Esophagus (tissue), 2 donors: ENCODE data around the gene FAM200A. TPM values are rescaled to one million over a fixed set of nuclear protein-coding genes. Genes with fewer than 3 reads are reported as not detected.
"Not testable (repeated sequence)": the region's sequence is repeated elsewhere in the genome, so short reads cannot be mapped to it uniquely, and the experiment has no call there.

Experiments used
- H3K27ac ChIP-seq, 2 donors: one replicate each; pipeline ENCODE4 v1.5.1; 2013; ENCODE audit warnings: low read depth in 2 of 2, mild to moderate bottlenecking in 2 of 2, inconsistent platforms in 1 of 2, low read length in 1 of 2, moderate library complexity in 1 of 2
- H3K27me3 ChIP-seq, 2 donors: one replicate each; pipeline ENCODE4 v1.6.1; 2013; ENCODE audit warnings: low read length in 2 of 2, control low read depth in 1 of 2, mild to moderate bottlenecking in 1 of 2; ENCODE audit not compliant: insufficient read depth in 2 of 2, control insufficient read depth in 1 of 2
- H3K36me3 ChIP-seq, 2 donors: one replicate each; pipeline ENCODE4 v1.6.1; 2013; ENCODE audit warnings: low read length in 1 of 2; ENCODE audit not compliant: control insufficient read depth in 2 of 2, insufficient read depth in 2 of 2
- H3K4me1 ChIP-seq, 2 donors: one replicate each; pipeline ENCODE4 v1.6.1; 2013; ENCODE audit warnings: low read length in 1 of 2; ENCODE audit not compliant: control insufficient read depth in 2 of 2, insufficient read depth in 2 of 2
- H3K4me3 ChIP-seq, 2 donors: one replicate each; pipeline ENCODE4 v1.5.1; 2013; ENCODE audit warnings: low read length in 2 of 2, mild to moderate bottlenecking in 2 of 2, low read depth in 1 of 2, moderate library complexity in 1 of 2
- H3K9me3 ChIP-seq, 2 donors: one replicate each; pipeline ENCODE4 v1.6.1; 2013; ENCODE audit warnings: mild to moderate bottlenecking in 2 of 2, low read depth in 1 of 2, low read length in 1 of 2, moderate library complexity in 1 of 2; ENCODE audit not compliant: control insufficient read depth in 2 of 2, insufficient read depth in 1 of 2
- WGBS, 2 donors: extraction: QIAGEN DNeasy Blood & Tissue Kit; methylation state at CpG; one replicate each; pipeline ENCODE4 v1.1.7; 2013; 5-methylcytosine and 5-hydroxymethylcytosine counted together
- polyA plus RNA-seq, 2 donors: library from polyadenylated mRNA; stranded (reverse); fragments of 200-250 nt; gene quantifications; one replicate each; pipeline ENCODE4 v1.2.3, GENCODE V29; 2013
- donor health status: healthy with polysubstance abuse.
- donor health status: Bipolar disorder and iron deficiency.

Gene FAM200A
- polyA plus RNA-seq, 2 donors: 2.8 to 3.8 TPM

- H3K27ac ChIP-seq: peak overlapping the region; percentile 91 to 98
- H3K36me3 ChIP-seq: peaks cover 17% of the 10 kb centered on the region in 2 donors
- H3K9me3 ChIP-seq: no peaks in the 10 kb centered on the region
- 68 to 77% methylated on average over 7 of the region's 7 CpGs for WGBS, 2 donors
- no peaks in the 10 kb centered on the region for H3K27me3 ChIP-seq
- peaks cover 0 to 14% of the 10 kb centered on the region in 2 donors for H3K4me1 ChIP-seq
- no peak overlapping the region for H3K4me3 ChIP-seq
Measured at GRCh38 chr7:99560834-99561736, 9.2 kb upstream of the FAM200A start.

GRCh38 chr7:99559175-99559915 lies 7.4 kb upstream of the FAM200A start:
- peak overlapping the region; percentile 94 for H3K4me3 ChIP-seq
- H3K36me3 ChIP-seq: peaks cover 12 to 20% of the 10 kb centered on the region in 2 donors
- WGBS, 2 donors: 19% methylated on average over 31 of the region's 31 CpGs
- H3K9me3 ChIP-seq: no peaks in the 10 kb centered on the region
- H3K27me3 ChIP-seq: no peaks in the 10 kb centered on the region
- peaks cover 0 to 14% of the 10 kb centered on the region in 2 donors for H3K4me1 ChIP-seq
- H3K27ac ChIP-seq: peak overlapping the region; percentile 98 to 99

- peaks cover 0 to 14% of the 10 kb centered on the region in 2 donors for H3K4me1 ChIP-seq
- WGBS, 2 donors: 0% methylated on average over 70 to 73 of the region's 73 CpGs
- H3K27me3 ChIP-seq: no peaks in the 10 kb centered on the region
Measured at GRCh38 chr7:99558306-99559174, 6.6 kb upstream of the FAM200A start, which contains the start of gene ZNF655. ZNF655 (plus strand) TSS chr7:99558642; CDS start chr7:99560560, 1,918 bp downstream.

GRCh38 chr7:99557940-99558305 lies 6.0 kb upstream of the FAM200A start:
- H3K4me3 ChIP-seq: peak overlapping the region; percentile 94
- no peaks in the 10 kb centered on the region for H3K9me3 ChIP-seq
- H3K27ac ChIP-seq: peak overlapping the region; percentile 98 to 99
- H3K27me3 ChIP-seq: no peaks in the 10 kb centered on the region
- H3K36me3 ChIP-seq: peaks cover 8 to 16% of the 10 kb centered on the region in 2 donors
- H3K4me1 ChIP-seq: peaks cover 0 to 14% of the 10 kb centered on the region in 2 donors
- 1 to 3% methylated on average over 17 of the region's 17 CpGs for WGBS, 2 donors

More at GRCh38 chr7:99558306-99559174, 6.6 kb upstream of the FAM200A start, which contains the start of gene ZNF655:
- peak within 1 kb of the TSS; percentile 98 to 99 for H3K27ac ChIP-seq
- H3K4me3 ChIP-seq: peak within 1 kb of the TSS; percentile 94
- H3K36me3 ChIP-seq: peaks cover 8 to 17% of the 10 kb centered on the region in 2 donors
- no peaks in the 10 kb centered on the region for H3K9me3 ChIP-seq

- peak overlapping the region in 1 of 2 donors; percentile 52 for H3K27ac ChIP-seq
- peaks cover 0 to 14% of the 10 kb centered on the region in 2 donors for H3K4me1 ChIP-seq
- WGBS, 2 donors: 74 to 79% methylated on average over 4 of the region's 4 CpGs
- no peaks in the 10 kb centered on the region for H3K27me3 ChIP-seq
- H3K9me3 ChIP-seq: no peaks in the 10 kb centered on the region
- H3K36me3 ChIP-seq: peaks cover 7 to 15% of the 10 kb centered on the region in 2 donors
- peak overlapping the region in 1 of 2 donors; percentile 94 for H3K4me3 ChIP-seq
Measured at GRCh38 chr7:99557196-99557607, 5.3 kb upstream of the FAM200A start.

- Histone ChIP-seq H3K27ac (no peak overlapping the region), H3K36me3 (peaks cover 0 to 5% of the 10 kb centered on the region in 2 donors), H3K4me3 (no peak overlapping the region), H3K4me1 (peaks cover 0 to 9% of the 10 kb centered on the region in 2 donors), H3K9me3 (no peaks in the 10 kb centered on the region), H3K27me3 (no peaks in the 10 kb centered on the region)
- WGBS, 2 donors: 67% methylated on average over 2 of the region's 2 CpGs
Measured at GRCh38 chr7:99554939-99555338, 3.0 kb upstream of the FAM200A start.

- Histone ChIP-seq H3K4me1 (peaks cover 0 to 6% of the 10 kb centered on the region in 2 donors), H3K4me3 (no peak overlapping the region), H3K9me3 (no peaks in the 10 kb centered on the region), H3K27ac (no peak overlapping the region), H3K36me3 (peaks cover 0 to 5% of the 10 kb centered on the region in 2 donors), H3K27me3 (no peaks in the 10 kb centered on the region)
- WGBS, 2 donors: 89 to 97% methylated on average over 4 of the region's 4 CpGs
Measured at GRCh38 chr7:99553039-99553438, 1.1 kb upstream of the FAM200A start.

- Histone ChIP-seq H3K27me3 (no peaks in the 10 kb centered on the region), H3K4me1 (peaks cover 0 to 6% of the 10 kb centered on the region in 2 donors), H3K4me3 (peak overlapping the region; percentile 91 to 93), H3K9me3 (no peaks in the 10 kb centered on the region), H3K27ac (peak overlapping the region; percentile 36 to 93), H3K36me3 (peaks cover 0 to 5% of the 10 kb centered on the region in 2 donors)
- 6 to 10% methylated on average over 15 of the region's 15 CpGs for WGBS, 2 donors
Measured at GRCh38 chr7:99551334-99551733, 580 bp downstream of the FAM200A start.

GRCh38 chr7:99549545-99549944 lies 2.4 kb downstream of the FAM200A start:
- not testable (repeated sequence) for H3K4me3 ChIP-seq, H3K4me1 ChIP-seq, H3K27ac ChIP-seq, H3K36me3 ChIP-seq, H3K27me3 ChIP-seq, H3K9me3 ChIP-seq
- 100% methylated on average over 1 of the region's 2 CpGs for WGBS, 2 donors
